K562 (cell line): ENCODE data around the gene EID2. TPM values are rescaled to one million over a fixed set of nuclear protein-coding genes. Genes with fewer than 3 reads are reported as not detected.

Experiments used
- GTF2B ChIP-seq: IDR thresholded peaks from 2 replicates; pipeline ENCODE4 v1.6.1; 2011; ENCODE audit not compliant: insufficient read length; ENCODE audit errors: extremely low read depth
- ILK ChIP-seq: fragments of 450-650 bp; IDR thresholded peaks from 2 replicates; pipeline ENCODE4 v1.6.1; 2016; ENCODE audit warnings: missing genetic modification characterization, low read depth, mild to moderate bottlenecking, missing compliant biosample characterization, moderate library complexity, borderline replicate concordance
- KLF16 ChIP-seq: IDR thresholded peaks from 2 replicates; pipeline ENCODE4 v1.6.1; 2016; ENCODE audit warnings: antibody characterized with exemption
- PHB2 ChIP-seq: fragments of 450-650 bp; IDR thresholded peaks from 2 replicates; pipeline ENCODE4 v1.6.1; 2017; ENCODE audit warnings: low read depth
- SRSF1 ChIP-seq: fragments of 200-400 bp; formaldehyde crosslinking; IDR thresholded peaks from 2 replicates; pipeline ENCODE4 v1.6.1; 2017; ENCODE audit warnings: mild to moderate bottlenecking, low read depth, low read length, moderate library complexity
- SRSF3 ChIP-seq: fragments of 200-400 bp; formaldehyde crosslinking; IDR thresholded peaks from 2 replicates; pipeline ENCODE4 v1.6.1; 2016; ENCODE audit warnings: mild to moderate bottlenecking, low read length, moderate library complexity; ENCODE audit not compliant: insufficient read depth
- ZNF212 ChIP-seq: fragments of 450-650 bp; formaldehyde crosslinking; IDR thresholded peaks from 2 replicates; pipeline ENCODE4 v1.4.0; 2020; ENCODE audit warnings: mild to moderate bottlenecking
- polyA plus RNA-seq, 8 experiments: library from polyadenylated mRNA; depleted of rRNA in 4 of 8; stranded (reverse) in 5 of 8; unstranded in 3 of 8; fragments of >200 nt; fragmentation: Nextera tagmentation in 2 of 8; fragmentation: Illumina TruSeq in 1 of 8; extraction: Ambion mirVana in 2 of 8; extraction: Trizol in 1 of 8; gene quantifications; 2 replicates each; pipeline versions ENCODE4 v1.2.1 to v1.2.3, GENCODE V29; 2011 to 2014; ENCODE audit warnings: inconsistent platforms in 1 of 8, missing spikeins in 1 of 8
- total RNA-seq, 7 experiments: library from RNA; depleted of rRNA in 6 of 7; stranded (reverse); fragments of >200 nt in 6 of 7; fragmentation: Illumina TruSeq in 2 of 7; extraction: Trizol in 2 of 7; gene quantifications; 2 replicates each; pipeline versions ENCODE4 v1.2.1 to v1.2.3, GENCODE V29; 2011 to 2021; ENCODE audit warnings: low replicate concordance in 1 of 7
- TF ChIP-seq, protein P1 (sequence below), 2 experiments: fragments of 450-650 bp; formaldehyde crosslinking in 1 of 2; IDR thresholded peaks; 2 replicates each; pipeline versions ENCODE4 v1.4.0 to v1.6.1; 2014 to 2020; ENCODE audit warnings: mild to moderate bottlenecking in 2 of 2, borderline replicate concordance in 1 of 2, low read depth in 1 of 2
- TF ChIP-seq, protein P2 (sequence below): fragments of 450-650 bp; IDR thresholded peaks from 2 replicates; pipeline ENCODE4 v1.6.1; 2018; ENCODE audit not compliant: partially characterized antibody

The EID2 gene
- total and polyA plus RNA-seq, 9 of the 15 experiments (the other 6 are each of a cell fraction or from before 2014, with no cell fraction given) = 2.5 to 18.5 (median 11.3) TPM

DNA sequence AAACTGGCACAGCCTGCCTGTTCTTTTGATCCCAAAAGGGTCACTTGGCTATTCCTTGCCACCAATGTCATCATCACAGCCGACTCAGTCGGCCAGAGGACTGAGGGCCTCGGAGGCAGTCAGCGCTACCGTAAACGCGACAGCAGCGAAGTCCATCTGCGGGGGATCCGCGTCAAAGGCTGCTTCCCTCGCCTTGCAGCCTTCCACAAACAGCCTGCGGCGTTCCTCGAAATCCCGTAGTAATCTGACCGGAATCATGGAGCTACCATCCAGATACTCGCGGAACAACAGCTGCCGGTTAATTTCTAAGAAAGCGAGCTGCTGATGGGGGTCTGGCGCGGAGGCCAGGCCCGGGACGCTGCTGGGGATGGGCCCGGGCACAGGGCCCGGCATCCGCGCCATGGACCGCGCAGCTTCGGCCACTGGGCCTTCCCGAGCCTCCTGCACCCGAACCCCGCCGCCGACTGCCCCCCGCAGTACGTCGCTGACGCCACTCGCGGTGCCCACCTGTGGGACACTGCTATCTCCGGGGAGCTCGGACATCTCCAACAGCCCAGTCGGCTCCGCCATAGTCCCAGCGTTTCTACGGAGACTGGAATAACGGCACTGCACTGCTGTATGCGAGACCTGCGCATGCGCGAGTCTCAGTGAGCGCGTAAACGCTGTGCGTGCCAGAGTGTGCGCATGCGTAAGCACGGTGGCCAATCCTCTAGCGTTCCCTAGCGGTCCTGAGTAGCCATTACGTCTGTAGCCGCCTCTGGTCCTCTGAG, 7.5 kb downstream of the EID2 start, which contains the start of gene EID2B (continued):
- TF ChIP-seq PHB2 (no peak), KLF16 (peak; percentile 56; the same call in 1 of the 2 replicates), ILK (tag) (no peak), GTF2B (no peak), ZNF212 (CRISPR knock-in tag) (no peak), SRSF3 (no peak), SRSF1 (no peak)
- TF ChIP-seq, protein P1, sequence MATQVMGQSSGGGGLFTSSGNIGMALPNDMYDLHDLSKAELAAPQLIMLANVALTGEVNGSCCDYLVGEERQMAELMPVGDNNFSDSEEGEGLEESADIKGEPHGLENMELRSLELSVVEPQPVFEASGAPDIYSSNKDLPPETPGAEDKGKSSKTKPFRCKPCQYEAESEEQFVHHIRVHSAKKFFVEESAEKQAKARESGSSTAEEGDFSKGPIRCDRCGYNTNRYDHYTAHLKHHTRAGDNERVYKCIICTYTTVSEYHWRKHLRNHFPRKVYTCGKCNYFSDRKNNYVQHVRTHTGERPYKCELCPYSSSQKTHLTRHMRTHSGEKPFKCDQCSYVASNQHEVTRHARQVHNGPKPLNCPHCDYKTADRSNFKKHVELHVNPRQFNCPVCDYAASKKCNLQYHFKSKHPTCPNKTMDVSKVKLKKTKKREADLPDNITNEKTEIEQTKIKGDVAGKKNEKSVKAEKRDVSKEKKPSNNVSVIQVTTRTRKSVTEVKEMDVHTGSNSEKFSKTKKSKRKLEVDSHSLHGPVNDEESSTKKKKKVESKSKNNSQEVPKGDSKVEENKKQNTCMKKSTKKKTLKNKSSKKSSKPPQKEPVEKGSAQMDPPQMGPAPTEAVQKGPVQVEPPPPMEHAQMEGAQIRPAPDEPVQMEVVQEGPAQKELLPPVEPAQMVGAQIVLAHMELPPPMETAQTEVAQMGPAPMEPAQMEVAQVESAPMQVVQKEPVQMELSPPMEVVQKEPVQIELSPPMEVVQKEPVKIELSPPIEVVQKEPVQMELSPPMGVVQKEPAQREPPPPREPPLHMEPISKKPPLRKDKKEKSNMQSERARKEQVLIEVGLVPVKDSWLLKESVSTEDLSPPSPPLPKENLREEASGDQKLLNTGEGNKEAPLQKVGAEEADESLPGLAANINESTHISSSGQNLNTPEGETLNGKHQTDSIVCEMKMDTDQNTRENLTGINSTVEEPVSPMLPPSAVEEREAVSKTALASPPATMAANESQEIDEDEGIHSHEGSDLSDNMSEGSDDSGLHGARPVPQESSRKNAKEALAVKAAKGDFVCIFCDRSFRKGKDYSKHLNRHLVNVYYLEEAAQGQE (IDR thresholded peaks at IDR 0.05; ENCODE audit: borderline replicate concordance) = peak; percentile 85
- TF ChIP-seq, protein P1 (CRISPR knock-in tag; IDR thresholded peaks at IDR 0.05; ENCODE audit: low read depth) = 0 out of 2 replicates have a peak, but pooled peaks have one; percentile 65
- TF ChIP-seq, protein P2, sequence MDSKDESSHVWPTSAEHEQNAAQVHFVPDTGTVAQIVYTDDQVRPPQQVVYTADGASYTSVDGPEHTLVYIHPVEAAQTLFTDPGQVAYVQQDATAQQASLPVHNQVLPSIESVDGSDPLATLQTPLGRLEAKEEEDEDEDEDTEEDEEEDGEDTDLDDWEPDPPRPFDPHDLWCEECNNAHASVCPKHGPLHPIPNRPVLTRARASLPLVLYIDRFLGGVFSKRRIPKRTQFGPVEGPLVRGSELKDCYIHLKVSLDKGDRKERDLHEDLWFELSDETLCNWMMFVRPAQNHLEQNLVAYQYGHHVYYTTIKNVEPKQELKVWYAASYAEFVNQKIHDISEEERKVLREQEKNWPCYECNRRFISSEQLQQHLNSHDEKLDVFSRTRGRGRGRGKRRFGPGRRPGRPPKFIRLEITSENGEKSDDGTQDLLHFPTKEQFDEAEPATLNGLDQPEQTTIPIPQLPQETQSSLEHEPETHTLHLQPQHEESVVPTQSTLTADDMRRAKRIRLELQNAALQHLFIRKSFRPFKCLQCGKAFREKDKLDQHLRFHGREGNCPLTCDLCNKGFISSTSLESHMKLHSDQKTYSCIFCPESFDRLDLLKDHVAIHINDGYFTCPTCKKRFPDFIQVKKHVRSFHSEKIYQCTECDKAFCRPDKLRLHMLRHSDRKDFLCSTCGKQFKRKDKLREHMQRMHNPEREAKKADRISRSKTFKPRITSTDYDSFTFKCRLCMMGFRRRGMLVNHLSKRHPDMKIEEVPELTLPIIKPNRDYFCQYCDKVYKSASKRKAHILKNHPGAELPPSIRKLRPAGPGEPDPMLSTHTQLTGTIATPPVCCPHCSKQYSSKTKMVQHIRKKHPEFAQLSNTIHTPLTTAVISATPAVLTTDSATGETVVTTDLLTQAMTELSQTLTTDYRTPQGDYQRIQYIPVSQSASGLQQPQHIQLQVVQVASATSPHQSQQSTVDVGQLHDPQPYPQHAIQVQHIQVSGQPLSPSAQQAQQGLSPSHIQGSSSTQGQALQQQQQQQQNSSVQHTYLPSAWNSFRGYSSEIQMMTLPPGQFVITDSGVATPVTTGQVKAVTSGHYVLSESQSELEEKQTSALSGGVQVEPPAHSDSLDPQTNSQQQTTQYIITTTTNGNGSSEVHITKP = no peak
